Heart right ventricle (tissue), 16 donors: ENCODE measurements around the gene PNN. TPM values are rescaled to one million over a fixed set of nuclear protein-coding genes. Genes with fewer than 3 reads are reported as not detected.

ENCODE experiments used
- ATAC-seq, 8 donors: fragments of 200-7000 bp; cut with Tn5 transposase; one replicate each; pipeline ENCODE4 v1.9.1; 2020; ENCODE audit warnings: mild to moderate bottlenecking in 8 of 8, moderate library complexity in 8 of 8, moderate number of reproducible peaks in 1 of 8
- DNase-seq, 2 donors: peaks; one replicate each; pipeline ENCODE4 v3.0.0-alpha.2; 2020
- H3K27ac ChIP-seq, 10 donors: fragments of 200-600 bp; sonication (generic) in 2 of 10; one replicate each; pipeline versions ENCODE4 v1.5.0 to v1.8.0; 2020 to 2022; ENCODE audit warnings: mild to moderate bottlenecking in 3 of 10
- H3K27me3 ChIP-seq, 7 donors: fragments of 200-600 bp; one replicate each; pipeline ENCODE4 v1.8.0; 2021 to 2022; ENCODE audit warnings: mild to moderate bottlenecking in 2 of 7
- H3K36me3 ChIP-seq, 9 donors: fragments of 200-600 bp; sonication (generic) in 1 of 9; one replicate each; pipeline versions ENCODE4 v1.5.0 to v1.8.0; 2020 to 2022; ENCODE audit warnings: mild to moderate bottlenecking in 2 of 9
- H3K4me1 ChIP-seq, 9 donors: fragments of 200-600 bp; sonication (generic) in 1 of 9; one replicate each; pipeline versions ENCODE4 v1.5.0 to v1.8.0; 2020 to 2022; ENCODE audit warnings: mild to moderate bottlenecking in 4 of 9
- H3K4me3 ChIP-seq, 10 donors: fragments of 200-600 bp; sonication (generic) in 2 of 10; one replicate each; pipeline versions ENCODE4 v1.5.0 to v1.8.0; 2020 to 2022; ENCODE audit warnings: mild to moderate bottlenecking in 7 of 10, moderate library complexity in 2 of 10
- H3K9me3 ChIP-seq, 11 donors: fragments of 200-600 bp in 10 of 11; sonication (generic) in 2 of 11; one replicate each; pipeline versions ENCODE4 v1.5.0 to v1.8.0; 2013 to 2022; ENCODE audit warnings: mild to moderate bottlenecking in 2 of 11, control low read depth in 1 of 11, moderate library complexity in 1 of 11
- CTCF ChIP-seq, 9 donors: fragments of 200-600 bp; sonication (generic) in 2 of 9; IDR thresholded peaks; one replicate each; pipeline versions ENCODE4 v1.5.0 to v1.8.0; 2021 to 2022; ENCODE audit warnings: antibody characterized with exemption in 9 of 9, mild to moderate bottlenecking in 5 of 9, moderate library complexity in 1 of 9
- WGBS, 2 donors: extraction: QIAGEN DNeasy Blood & Tissue Kit; methylation state at CpG; one replicate each; pipeline ENCODE4 v1.1.7; 2013; ENCODE audit warnings: inconsistent platforms in 1 of 2; 5-methylcytosine and 5-hydroxymethylcytosine counted together
- intact Hi-C, 10 donors: fragments of 100-400 bp; cut with DNase I; formaldehyde crosslinking; loops; one replicate each; pipeline versions ENCODE4 v1.11.1 to v1.14.2; 2022
- polyA plus RNA-seq, 2 donors: library from polyadenylated mRNA; stranded (reverse); fragments of 200-250 nt; gene quantifications; one replicate each; pipeline ENCODE4 v1.2.3, GENCODE V29; 2013
- total RNA-seq, 10 donors: library from RNA; stranded (reverse); fragmentation: NEBNext Ultra II Directional in 3 of 10; extraction: Animal tissue kit (Norgen Biotek cat#: 25700) in 3 of 10; gene quantifications; one replicate each; pipeline versions ENCODE4 v1.2.1 to v1.2.4, GENCODE V29; 2021 to 2023
- donor health status: Arrhythmogenic right ventricular cardiomyopathy.
- donor health status: ischemic (EF 13 %, LVEDD 7.1; RV severe dilation, severe dysfunction).
- donor health status: healthy with polysubstance abuse.
- donor health status: DM: no; HTN: yes; CAD: no.
- donor health status: DM: no; HTN: no; CAD: no.
- donor health status: ischemic (EF 25% LVEDD 6.9; RV normal size, moderate dysfunction).
- donor health status: ischemic (EF 25% LVEDD 5.7; RV mildly dilated, moderate dysfunction).
- donor health status: healthy.
- donor health status: DM: yes; HTN: yes; CAD: no.
- donor health status: Ischemic cardiomyopathy.
- donor health status: ischemic (EF 35%, LVEDD 5.7; RV mildly dilated, moderate dysfunction).
- donor health status: nonischemic (EF 11% LVEDD 7.7; RV severe dilation, severe dysfunction).
- donor health status: DM: yes; HTN: yes; CAD: no.
- donor health status: PGD.
- donor health status: ischemic (EF 29% LVEDD 5.4; RV normal size, mild dysfunction).
- donor health status: nonischemic (EF 23%, LVEDD 6.1; RV moderate dilation, normal function).

PNN gene
- total and polyA plus RNA-seq, 12 donors, result 16.8 to 54.4 (median 20.5) TPM

GRCh38 chr14:39211109-39211741, 36.2 kb downstream of the PNN start:
- no peaks in the 10 kb centered on the region for H3K4me1 ChIP-seq
- ATAC-seq (no peak), DNase-seq (no peak)
- no peak overlapping the region for H3K4me3 ChIP-seq
- 88 to 92% methylated on average over 15 of the region's 15 CpGs for WGBS, 2 donors
- H3K9me3 ChIP-seq, result no peaks in the 10 kb centered on the region
- no peak for TF ChIP-seq CTCF (IDR thresholded peaks at IDR 0.05)
- no peak overlapping the region for H3K27ac ChIP-seq
- H3K27me3 ChIP-seq, result no peaks in the 10 kb centered on the region
- no peaks in the 10 kb centered on the region for H3K36me3 ChIP-seq
- intact Hi-C loops, result no loop called here

- H3K27me3 ChIP-seq, result no peaks in the 10 kb centered on the region
- no peak overlapping the region for H3K4me3 ChIP-seq
- TF ChIP-seq CTCF (IDR thresholded peaks at IDR 0.05), result no peak
- H3K36me3 ChIP-seq, result no peaks in the 10 kb centered on the region
- no peaks in the 10 kb centered on the region for H3K9me3 ChIP-seq
- ATAC-seq, result no peak
- DNase-seq, result no peak
- 72 to 84% methylated on average over 3 of the region's 3 CpGs for WGBS, 2 donors
- no peak overlapping the region for H3K27ac ChIP-seq
- intact Hi-C loops, result no loop called here
- no peaks in the 10 kb centered on the region for H3K4me1 ChIP-seq
Observed at GRCh38 chr14:39212034-39212433, 37.0 kb downstream of the PNN start.

GRCh38 chr14:39212693-39213092, 37.6 kb downstream of the PNN start:
- Histone ChIP-seq H3K27me3 (no peaks in the 10 kb centered on the region), H3K4me3 (no peak overlapping the region), H3K4me1 (peaks cover 0 to 5% (median 0%) of the 10 kb centered on the region in 9 donors), H3K9me3 (no peaks in the 10 kb centered on the region), H3K36me3 (no peaks in the 10 kb centered on the region), H3K27ac (no peak overlapping the region)
- 95 to 100% methylated on average over 1 of the region's 1 CpG for WGBS, 2 donors
- ATAC-seq (no peak), DNase-seq (no peak)
- intact Hi-C loops, result no loop called here
- no peak for TF ChIP-seq CTCF (IDR thresholded peaks at IDR 0.05)

GRCh38 chr14:39217214-39217879, 42.3 kb downstream of the PNN start:
- no peak for DNase-seq
- H3K9me3 ChIP-seq, result peaks cover 0 to 3% (median 0%) of the 10 kb centered on the region in 11 donors
- peaks cover 0 to 7% (median 0%) of the 10 kb centered on the region in 9 donors for H3K4me1 ChIP-seq
- H3K27me3 ChIP-seq, result no peaks in the 10 kb centered on the region
- no peaks in the 10 kb centered on the region for H3K36me3 ChIP-seq
- no peak overlapping the region for H3K4me3 ChIP-seq
- no peak for TF ChIP-seq CTCF (IDR thresholded peaks at IDR 0.05)
- no peak overlapping the region for H3K27ac ChIP-seq
- WGBS, 2 donors, result 66 to 71% methylated on average over 8 of the region's 8 CpGs
- ATAC-seq, result no peak
- intact Hi-C loops, result no loop called here
